HCT116 (cell line): ENCODE data around the gene KRTAP10-9.

Experiments used
- CTCF ChIP-seq, 3 experiments: fragments of 200-600 bp in 1 of 3; sonication (generic) in 1 of 3; IDR thresholded peaks in 2 of 3; conservative IDR thresholded peaks in 1 of 3; 2 replicates each; pipeline ENCODE4 v1.5.1; 2012 to 2017; ENCODE audit warnings: low read depth in 2 of 3, low read length in 2 of 3, antibody characterized with exemption in 1 of 3, borderline replicate concordance in 1 of 3, control low read depth in 1 of 3, mild to moderate bottlenecking in 1 of 3, mixed read lengths in 1 of 3, mixed run types in 1 of 3, moderate library complexity in 1 of 3; ENCODE audit not compliant: insufficient read depth in 1 of 3
- FOSL1 ChIP-seq: IDR thresholded peaks from 2 replicates; pipeline ENCODE4 v1.6.1; 2012; ENCODE audit warnings: low read depth
- MAX ChIP-seq: IDR thresholded peaks from 2 replicates; pipeline ENCODE4 v1.6.1; 2012
- RAD21 ChIP-seq: IDR thresholded peaks from 2 replicates; pipeline ENCODE4 v1.6.1; 2012; ENCODE audit warnings: low read depth, mild to moderate bottlenecking
- ZNF274 ChIP-seq: fragments of 200-500 bp; sonication (Bioruptor generic); IDR thresholded peaks from 2 replicates; pipeline ENCODE4 v1.6.1; 2014; ENCODE audit warnings: mild to moderate bottlenecking, low read depth, low read length, inconsistent platforms

DNA sequence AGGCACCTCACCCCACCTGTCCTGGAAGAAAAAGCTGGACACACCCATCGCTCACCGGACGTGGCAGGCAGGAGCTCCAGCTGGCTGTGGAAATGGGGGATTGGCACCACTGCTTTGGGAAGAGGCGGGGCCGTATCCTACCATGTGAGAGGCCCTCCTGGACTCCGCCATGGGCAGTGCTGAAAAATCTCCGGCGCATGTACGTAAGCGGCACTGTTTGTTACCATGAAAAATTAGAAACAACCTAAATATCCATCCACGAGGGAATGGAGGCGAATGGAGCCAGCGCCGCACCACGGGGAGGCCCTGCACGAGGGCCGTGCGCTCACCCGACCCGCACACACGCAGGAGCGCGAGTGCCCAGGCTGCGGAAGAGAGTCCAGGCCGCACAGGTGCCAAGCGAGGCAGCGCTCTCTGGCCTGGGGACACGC is 11.9 kb upstream of the KRTAP10-9 start:
- no peak for TF ChIP-seq FOSL1
- TF ChIP-seq CTCF (IDR thresholded peaks at IDR 0.05 in 2 of 3, conservative IDR thresholded peaks at IDR 0.05 in 1 of 3; ENCODE audit: borderline replicate concordance in 1 of 3, insufficient read depth in 1 of 3, low read depth in 2 of 3, low read length in 2 of 3), result no peak
- no peak for TF ChIP-seq MAX
- TF ChIP-seq ZNF274, result no peak
- no peak for TF ChIP-seq RAD21
